Non-pigmented ciliary epithelial cell (primary cell): ENCODE results near the gene ANKRD27.
"Not testable (repeated sequence)": the region's sequence is repeated elsewhere in the genome, so short reads cannot be mapped to it uniquely, and the experiment has no call there.

Source experiments
- DNase-seq: peaks from one replicate; pipeline ENCODE4 v3.0.0-alpha.2; 2010; ENCODE audit warnings: low read depth

Gene ANKRD27

DNA sequence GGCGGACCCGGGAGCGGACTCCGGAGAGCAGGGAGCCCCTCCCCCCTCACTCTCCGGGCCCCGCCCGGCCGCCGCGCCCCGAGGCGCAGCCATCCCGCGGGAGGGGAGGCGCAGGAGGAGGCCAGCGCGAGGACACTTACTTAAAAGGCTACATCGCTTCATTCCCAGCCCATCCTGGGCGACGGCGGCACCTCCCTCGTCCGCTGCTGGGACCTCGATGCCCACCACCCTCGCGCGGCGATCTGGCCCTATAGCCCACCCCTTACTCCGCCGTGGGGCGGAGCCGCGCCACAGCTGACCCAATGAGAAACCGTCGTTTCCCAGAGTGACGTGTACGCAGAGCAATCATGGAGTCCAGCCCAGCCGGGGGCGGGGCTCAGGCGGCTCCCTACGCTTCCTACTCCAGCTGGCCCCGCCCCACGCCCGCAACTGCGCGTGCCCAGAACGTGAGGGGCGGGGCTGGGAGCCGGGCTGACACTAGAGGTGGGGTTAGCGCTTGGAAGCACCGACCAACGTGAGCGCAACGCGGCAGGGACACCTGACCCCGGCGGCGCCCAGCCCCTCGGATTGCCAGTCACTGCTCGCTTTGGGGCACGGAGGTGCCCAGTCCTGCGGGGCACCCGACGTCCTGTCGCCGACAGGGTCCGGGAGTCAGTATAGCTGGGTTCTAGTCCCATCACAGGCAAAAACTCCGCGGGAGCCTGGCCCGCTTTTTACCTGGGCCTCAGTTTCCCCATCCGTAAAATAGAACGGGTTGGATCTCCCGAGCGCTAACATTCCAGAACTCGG, at the start of gene ANKRD27:
ANKRD27 (minus strand) TSS at position 250 of the 789 bp plus-strand sequence. CDS start 16,165 bp downstream, outside the sequence.
- peak; percentile 89 for DNase-seq

DNA sequence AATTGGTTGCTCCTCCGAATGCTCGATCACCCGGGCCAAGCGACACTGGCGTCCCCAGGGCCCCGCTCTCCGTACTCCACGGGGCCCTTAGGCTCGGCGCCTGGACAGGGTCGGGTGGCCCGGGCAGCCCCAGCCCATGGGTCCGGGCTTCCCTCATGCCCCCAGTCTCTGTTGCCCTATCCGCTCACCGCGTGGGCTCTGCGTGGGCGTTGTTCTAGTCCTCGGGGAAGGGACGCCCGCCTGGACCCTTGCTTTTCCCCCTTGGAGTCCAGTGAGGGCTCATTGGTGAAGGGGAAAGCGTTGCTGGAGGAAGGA, 45.9 kb upstream of the ANKRD27 start:
- no peak for DNase-seq

DNA sequence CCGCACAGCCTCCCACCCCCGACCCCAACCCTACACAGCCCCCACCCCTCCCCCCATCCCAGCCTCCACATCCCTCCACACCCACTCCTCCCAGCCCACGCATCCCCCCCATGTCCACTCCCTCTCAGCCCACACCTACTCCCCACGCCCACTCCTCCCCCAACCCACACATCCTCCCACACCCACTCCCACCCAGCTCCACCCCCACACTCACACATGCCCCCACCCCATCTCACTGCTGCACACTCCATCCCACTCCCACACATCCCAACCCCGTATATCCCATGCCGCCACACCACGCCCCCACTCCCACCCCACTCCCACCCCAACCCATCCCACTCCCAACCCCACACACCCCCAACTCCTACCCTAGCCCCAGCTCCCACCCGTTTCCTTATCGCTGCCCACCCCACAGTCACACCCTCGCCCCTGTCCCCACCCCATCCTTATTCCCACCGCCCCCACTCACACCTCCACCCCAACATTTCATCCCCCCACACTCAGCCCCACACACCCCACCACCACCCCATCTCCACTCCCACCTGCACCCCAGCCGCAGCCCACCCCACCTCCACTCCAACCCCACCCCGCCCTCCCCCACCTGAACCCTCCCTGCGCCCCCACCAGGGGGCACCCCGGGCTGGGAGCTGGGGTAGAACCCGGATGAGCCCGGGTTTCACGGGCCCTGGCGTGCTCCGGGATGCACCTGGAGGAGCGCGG, 45.4 kb upstream of the ANKRD27 start:
- no peak for DNase-seq

GRCh38 chr19:32719611-32720059, 44.7 kb upstream of the ANKRD27 start, which contains the start of gene TDRD12:
Gene TDRD12 (plus strand): TSS chr19:32719767. CDS start chr19:32720073, 306 bp downstream.
- no peak for DNase-seq

DNA sequence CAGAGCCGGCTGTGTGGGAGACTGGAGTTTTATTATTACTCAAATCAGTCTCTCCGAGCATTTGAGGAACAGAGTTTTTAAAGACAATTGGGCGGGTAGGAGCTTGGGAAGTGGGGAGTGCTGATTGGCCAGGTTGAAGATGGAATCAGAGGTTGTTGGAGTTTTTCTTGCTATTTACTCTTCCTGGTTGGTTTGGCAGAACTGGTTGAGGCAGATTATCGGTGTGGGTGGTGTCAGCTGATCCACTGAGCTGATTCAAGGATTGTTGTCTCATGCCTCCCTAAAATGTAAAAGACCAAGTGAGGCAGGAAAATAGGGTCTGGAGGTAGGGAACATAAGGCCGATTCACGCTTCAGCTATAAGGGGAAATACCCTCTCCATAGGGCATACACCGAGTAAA, 43.3 kb upstream of the ANKRD27 start:
- no peak for DNase-seq

- no peak for DNase-seq
Observed at GRCh38 chr19:32717496-32717895, 42.5 kb upstream of the ANKRD27 start.

- not testable (repeated sequence) for DNase-seq
Observed at GRCh38 chr19:32716203-32716602, 41.2 kb upstream of the ANKRD27 start.

GRCh38 chr19:32711747-32712146, 36.8 kb upstream of the ANKRD27 start:
- DNase-seq: no peak

DNA sequence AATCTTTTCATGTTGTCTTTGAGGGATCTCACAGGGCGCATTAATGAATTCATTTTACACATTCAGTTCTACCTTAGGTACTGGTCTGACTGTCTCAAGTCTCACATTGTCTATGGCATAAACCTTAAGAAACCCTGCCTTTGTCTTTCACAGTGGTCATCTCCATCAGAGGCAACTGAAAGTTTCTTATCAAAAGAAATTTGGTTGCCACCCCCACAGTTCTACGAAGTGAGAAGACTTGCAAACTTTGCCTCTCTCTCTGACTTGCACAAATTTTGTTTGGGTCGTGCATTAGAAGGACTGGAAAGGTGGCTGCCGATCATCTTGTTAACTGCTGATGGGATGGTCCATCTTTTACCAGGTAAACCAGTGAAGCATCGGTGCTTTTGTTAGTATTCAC, 34.1 kb upstream of the ANKRD27 start:
- DNase-seq: no peak

- no peak for DNase-seq
Observed at GRCh38 chr19:32708457-32708856, 33.5 kb upstream of the ANKRD27 start.

DNA sequence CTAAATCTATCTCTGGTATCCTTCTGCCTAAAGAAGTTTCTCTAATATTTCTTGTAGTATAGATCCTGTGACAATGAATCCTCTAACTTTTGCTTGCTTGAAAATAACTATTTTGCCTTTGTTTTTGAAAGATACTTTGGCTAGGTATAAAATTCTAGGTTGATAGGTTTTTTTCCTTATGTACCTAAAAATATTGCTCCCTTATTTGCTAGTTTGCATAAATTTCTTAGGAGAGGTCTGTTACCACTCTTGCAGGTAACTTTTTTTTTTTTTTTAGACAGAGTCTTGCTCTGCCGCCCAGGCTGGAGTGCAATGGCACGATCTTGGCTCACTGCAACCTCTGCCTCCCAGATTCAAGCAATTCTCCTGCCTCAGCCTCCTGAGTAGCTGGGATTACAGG, 29.0 kb upstream of the ANKRD27 start:
- not testable (repeated sequence) for DNase-seq

GRCh38 chr19:32702010-32702409, 27.0 kb upstream of the ANKRD27 start:
- DNase-seq: no peak

DNA sequence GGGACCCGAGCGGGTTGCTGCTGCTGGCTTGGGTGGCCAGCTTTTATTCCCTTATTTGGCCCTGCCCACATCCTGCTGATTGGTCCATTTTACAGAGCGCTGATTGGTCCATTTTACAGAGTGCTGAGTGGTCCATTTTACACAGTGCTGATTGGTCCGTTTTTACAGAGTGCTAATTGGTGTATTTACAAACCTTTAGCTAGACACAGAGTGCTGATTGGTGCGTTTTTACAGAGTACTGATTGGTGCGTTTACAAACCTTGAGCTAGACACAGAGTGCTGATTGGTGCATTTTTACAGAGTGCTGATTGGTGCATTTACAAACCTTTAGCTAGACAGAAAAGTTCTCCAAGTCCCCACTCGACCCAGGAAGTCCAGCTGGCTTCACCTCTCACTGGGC, 25.1 kb upstream of the ANKRD27 start:
- DNase-seq: not testable (repeated sequence)

GRCh38 chr19:32696771-32697170, 21.8 kb upstream of the ANKRD27 start:
- DNase-seq: not testable (repeated sequence)

DNA sequence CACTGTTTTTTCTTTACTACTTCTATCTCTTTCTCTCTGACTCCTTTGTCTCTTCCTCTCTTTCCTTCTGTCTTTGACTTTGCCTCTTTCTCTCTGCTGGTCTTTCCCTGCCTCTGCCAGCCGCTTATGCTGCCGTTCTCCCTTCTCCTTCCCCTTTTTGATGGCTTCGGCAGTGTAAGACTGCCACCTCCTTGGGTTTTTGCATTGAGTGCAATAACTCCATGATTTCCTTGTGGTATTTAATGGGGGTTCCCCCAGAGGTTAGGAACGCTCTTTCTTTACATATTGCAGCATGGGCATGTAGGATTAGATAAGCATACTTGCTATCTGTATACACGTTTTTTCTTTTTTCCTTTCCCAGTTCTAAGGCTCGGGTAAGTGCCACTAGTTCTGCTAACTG, 20.5 kb upstream of the ANKRD27 start:
- DNase-seq: not testable (repeated sequence)

DNA sequence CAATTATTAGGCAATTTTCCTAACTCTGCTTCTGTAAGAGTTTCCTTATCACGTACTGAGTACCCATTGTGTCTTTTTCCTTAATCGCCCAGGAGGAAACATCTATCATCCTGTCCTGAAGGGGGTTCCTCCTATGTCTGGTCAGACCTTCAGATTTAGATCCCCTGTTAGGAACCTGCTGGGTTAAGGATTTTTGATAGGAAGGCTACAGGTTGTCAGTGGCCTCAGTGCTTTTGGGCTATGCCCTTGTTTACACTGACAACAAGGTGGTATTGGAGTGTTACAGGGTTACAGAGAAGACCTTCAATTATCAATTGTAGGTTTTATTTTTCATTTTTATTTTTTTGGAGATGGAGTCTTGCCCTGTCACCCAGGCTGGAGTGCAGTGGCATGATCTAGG, 19.9 kb upstream of the ANKRD27 start:
- DNase-seq: not testable (repeated sequence)

DNA sequence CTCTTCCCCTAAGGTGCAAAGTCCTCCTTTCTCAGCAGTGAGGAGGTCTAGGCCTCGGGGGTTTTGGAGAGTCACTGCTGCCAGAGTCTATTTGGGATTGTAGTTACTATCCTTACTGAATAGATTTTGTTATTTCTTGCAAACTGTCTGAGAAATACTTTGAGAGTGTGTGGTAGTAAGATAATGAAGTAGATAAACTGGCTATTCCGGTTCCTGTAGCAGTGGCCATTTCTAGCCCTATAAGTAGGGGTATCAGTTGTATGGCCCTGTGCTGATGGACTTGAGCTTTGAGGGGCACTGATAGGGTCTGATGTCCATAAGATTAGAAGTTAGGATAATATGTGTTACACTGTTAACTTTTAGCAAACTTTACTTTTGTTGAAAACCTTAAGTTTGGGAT, 19.3 kb upstream of the ANKRD27 start:
- not testable (repeated sequence) for DNase-seq

GRCh38 chr19:32693151-32694108, 18.4 kb upstream of the ANKRD27 start:
- DNase-seq: not testable (repeated sequence)

DNA sequence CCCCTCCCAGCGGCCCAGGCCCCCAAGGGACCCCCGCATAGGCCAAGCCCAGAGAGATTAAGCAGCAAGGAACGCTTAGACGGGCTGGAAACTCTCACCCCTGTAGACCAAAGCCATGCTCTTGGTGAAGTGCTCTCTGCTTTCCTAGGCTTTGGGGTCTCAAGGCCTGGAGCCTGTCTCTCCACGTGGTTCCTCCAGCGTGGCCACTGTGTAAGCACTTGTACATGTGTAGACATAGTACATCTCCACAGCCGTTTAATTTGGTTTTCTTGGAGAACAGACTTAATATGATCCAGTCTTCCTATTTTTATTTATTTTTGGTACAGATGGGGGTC, 17.7 kb upstream of the ANKRD27 start:
- no peak for DNase-seq

DNA sequence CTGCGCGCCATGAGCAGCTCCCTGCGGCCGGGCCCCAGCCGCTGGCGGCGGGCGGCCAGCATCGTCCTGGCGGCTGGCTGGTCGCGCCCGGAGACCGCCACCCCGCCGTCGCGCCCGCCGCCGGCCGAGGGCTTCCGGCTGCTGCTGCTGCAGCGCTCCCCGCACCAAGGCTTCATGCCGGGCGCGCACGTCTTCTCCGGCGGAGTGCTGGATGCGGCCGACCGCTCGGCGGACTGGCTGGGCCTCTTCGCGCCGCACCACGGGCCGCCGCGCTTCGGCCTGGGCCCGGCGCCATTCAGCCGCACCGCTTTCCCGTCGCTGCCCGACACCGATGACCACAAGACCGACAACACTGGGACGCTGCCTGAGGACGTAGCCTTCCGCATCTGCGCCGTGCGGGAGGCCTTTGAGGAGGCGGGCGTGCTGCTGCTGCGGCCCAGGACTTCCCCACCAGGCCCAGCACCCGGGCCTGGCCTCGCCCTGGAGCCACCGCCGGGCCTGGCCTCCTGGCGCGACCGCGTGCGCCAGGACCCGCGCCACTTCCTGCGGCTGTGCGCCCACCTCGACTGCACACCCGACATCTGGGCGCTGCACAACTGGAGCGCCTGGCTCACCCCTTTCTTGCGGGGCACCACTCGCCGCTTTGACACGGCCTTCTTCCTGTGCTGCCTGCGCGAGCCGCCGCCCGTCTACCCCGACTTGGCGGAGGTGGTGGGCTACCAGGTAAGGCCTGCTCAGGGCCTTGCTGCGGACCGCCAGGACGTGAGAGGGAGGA, 17.2 kb upstream of the ANKRD27 start:
- no peak for DNase-seq

GRCh38 chr19:32691291-32691951, 16.4 kb upstream of the ANKRD27 start, which contains the start of gene NUDT19:
Gene NUDT19 (plus strand): TSS chr19:32691821. CDS start chr19:32691961, 140 bp downstream.
- DNase-seq: no peak
